ENCODE data around the gene CCDC74A. TPM values are rescaled to one million over a fixed set of nuclear protein-coding genes. Genes with fewer than 3 reads are reported as not detected.
"Not testable (repeated sequence)": the region's sequence is repeated elsewhere in the genome, so short reads cannot be mapped to it uniquely, and the experiment has no call there.

CCDC74A gene
- total RNA-seq, 1 donor from 2014 or later = 11.8 TPM

DNA sequence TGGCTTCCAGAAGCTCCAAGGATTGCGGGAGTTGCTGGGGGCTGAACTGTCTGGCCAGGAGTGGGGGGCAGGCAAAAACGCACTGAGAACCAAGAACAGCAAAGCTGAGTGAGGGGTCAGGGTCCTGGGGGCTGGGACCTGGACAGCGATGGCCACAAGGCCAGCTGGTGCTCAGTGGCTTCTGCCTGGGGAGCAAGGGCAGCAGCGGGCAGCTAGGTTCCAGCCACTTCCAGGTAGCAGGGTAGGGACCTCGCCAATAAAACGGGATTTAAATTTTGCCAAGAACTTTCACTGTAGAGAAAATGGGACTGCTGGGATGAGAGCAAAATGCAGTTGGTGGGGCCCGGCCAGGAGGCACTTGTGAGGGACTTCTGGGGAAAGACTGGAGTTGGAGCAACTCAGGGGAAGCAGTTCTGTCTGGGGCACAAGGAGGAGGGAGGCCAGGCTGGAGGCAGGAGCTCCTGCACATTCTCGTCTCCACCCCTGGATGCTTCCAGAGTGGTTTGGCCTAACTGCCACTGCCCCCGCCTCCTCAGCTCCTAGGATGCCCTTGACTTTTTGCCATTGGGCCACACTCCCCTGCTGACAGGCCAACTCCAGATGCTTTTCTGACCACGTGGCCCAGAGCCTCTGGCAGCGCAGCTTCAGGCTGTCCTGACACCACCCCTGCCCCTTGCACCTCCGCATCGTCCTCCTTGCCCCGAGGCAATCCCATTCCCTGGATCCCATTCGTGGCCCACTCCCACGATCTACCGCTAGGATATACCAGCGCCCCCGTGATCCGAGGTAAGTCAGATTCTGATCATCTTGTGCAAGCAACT is 5.5 kb upstream of the CCDC74A start:
- no peak for DNase-seq (ENCODE audit: low spot score, unreplicated experiment)
- TF ChIP-seq, protein P1, sequence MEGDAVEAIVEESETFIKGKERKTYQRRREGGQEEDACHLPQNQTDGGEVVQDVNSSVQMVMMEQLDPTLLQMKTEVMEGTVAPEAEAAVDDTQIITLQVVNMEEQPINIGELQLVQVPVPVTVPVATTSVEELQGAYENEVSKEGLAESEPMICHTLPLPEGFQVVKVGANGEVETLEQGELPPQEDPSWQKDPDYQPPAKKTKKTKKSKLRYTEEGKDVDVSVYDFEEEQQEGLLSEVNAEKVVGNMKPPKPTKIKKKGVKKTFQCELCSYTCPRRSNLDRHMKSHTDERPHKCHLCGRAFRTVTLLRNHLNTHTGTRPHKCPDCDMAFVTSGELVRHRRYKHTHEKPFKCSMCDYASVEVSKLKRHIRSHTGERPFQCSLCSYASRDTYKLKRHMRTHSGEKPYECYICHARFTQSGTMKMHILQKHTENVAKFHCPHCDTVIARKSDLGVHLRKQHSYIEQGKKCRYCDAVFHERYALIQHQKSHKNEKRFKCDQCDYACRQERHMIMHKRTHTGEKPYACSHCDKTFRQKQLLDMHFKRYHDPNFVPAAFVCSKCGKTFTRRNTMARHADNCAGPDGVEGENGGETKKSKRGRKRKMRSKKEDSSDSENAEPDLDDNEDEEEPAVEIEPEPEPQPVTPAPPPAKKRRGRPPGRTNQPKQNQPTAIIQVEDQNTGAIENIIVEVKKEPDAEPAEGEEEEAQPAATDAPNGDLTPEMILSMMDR (IDR thresholded peaks at IDR 0.05; ENCODE audit: unreplicated experiment) = no peak
- Mint-ChIP-seq H3K27me3 (no peaks in the 10 kb centered on the region), H3K36me3 (ENCODE audit: insufficient read depth) (peaks cover 2% of the 10 kb centered on the region), H3K27ac (no peak overlapping the region), H3K9me3 (ENCODE audit: low read depth) (no peaks in the 10 kb centered on the region), H3K4me3 (ENCODE audit: low read depth) (no peak overlapping the region), H3K4me1 (ENCODE audit: low read depth) (no peaks in the 10 kb centered on the region)

- H3K27ac Mint-ChIP-seq; H3K27me3 Mint-ChIP-seq; H3K4me3 Mint-ChIP-seq (ENCODE audit: low read depth): not testable (repeated sequence)
Observed at GRCh38 chr2:131525256-131525655, 2.4 kb upstream of the CCDC74A start.

DNA sequence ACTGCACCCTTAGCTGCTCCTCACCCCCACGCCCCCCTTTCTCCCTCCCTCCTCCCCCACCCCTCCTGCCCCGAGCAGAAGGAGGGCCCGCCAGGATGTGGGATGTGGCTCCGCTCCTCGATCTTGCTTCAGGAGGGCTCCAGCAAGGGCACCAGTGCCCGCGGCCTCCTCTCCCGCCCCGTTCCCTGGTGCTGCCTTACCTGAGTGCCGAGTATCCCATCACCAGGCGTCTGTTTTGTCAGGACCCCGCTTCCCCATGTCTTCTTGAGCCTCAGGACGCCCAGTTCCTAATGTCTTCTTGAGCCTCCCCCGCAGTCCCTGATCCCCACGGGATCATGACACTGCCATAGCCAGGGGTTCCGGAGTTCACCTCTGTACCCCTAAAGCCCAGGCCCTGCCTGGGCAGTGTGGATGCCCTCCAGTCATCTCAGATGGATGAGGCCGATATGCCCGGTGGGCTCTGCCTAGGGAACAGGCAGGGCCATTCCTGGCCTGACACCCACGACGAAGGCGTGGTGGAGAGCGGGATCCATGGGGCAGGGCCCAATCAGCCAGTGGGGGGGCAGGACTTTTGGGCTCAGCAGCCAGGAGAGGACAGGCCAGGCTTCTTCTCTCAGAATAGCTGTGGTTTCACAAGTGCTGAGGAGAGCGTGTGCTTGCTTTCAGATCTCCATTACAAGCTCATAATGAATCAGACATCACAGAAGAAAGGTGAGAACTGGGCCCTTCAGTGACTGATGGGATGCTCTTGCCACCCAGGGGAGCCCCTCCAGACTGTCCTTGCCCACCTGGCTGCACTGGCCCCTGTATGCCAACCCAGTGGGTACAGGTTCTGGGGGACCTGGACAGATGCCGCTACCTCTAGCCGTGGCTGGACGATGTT is 1.5 kb downstream of the CCDC74A start:
- not testable (repeated sequence) for DNase-seq (ENCODE audit: low spot score, unreplicated experiment)

More at GRCh38 chr2:131525256-131525655, 2.4 kb upstream of the CCDC74A start:
- not testable (repeated sequence) for DNase-seq (ENCODE audit: low spot score, unreplicated experiment); H3K4me1 Mint-ChIP-seq (ENCODE audit: low read depth); H3K36me3 Mint-ChIP-seq (ENCODE audit: insufficient read depth); H3K9me3 Mint-ChIP-seq (ENCODE audit: low read depth)

DNA sequence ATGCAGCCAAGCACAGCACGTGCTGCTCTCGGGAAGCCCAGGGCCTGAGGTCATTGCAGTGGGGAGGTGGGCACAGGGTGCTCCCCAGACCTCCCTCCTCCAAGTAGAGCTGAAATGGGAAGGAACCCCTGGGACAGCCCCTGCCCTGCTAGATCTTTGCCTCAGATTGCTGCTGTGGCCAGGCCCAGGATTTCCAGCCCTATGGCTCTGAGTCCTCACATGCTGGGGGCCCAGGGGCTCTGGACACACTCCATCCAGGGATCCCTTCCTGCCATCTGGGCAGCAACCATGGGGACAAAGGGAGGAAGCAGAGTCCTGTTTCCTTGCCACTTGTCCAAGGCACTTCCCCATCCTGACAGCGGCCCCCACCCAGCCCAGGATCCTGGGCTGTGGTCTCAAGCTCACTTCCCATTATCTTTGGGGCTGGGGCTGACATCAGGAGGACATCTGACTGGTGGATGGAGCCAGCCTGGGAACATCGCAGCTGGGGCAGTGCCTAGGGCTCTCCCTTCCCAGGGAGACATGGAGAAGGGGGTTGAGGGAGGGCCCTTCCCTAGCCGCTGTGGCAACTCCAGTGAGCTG is 2.3 kb downstream of the CCDC74A start:
- not testable (repeated sequence) for H3K9me3 Mint-ChIP-seq (ENCODE audit: low read depth); H3K36me3 Mint-ChIP-seq (ENCODE audit: insufficient read depth); DNase-seq (ENCODE audit: low spot score, unreplicated experiment); H3K4me3 Mint-ChIP-seq (ENCODE audit: low read depth); H3K27me3 Mint-ChIP-seq; H3K4me1 Mint-ChIP-seq (ENCODE audit: low read depth); H3K27ac Mint-ChIP-seq

More for the DNA sequence above, 1.5 kb downstream of the CCDC74A start:
- not testable (repeated sequence) for H3K36me3 Mint-ChIP-seq (ENCODE audit: insufficient read depth); H3K27ac Mint-ChIP-seq; H3K27me3 Mint-ChIP-seq; H3K9me3 Mint-ChIP-seq (ENCODE audit: low read depth); H3K4me1 Mint-ChIP-seq (ENCODE audit: low read depth)
- H3K4me3 Mint-ChIP-seq (ENCODE audit: low read depth) = peak overlapping the region; percentile 58

DNA sequence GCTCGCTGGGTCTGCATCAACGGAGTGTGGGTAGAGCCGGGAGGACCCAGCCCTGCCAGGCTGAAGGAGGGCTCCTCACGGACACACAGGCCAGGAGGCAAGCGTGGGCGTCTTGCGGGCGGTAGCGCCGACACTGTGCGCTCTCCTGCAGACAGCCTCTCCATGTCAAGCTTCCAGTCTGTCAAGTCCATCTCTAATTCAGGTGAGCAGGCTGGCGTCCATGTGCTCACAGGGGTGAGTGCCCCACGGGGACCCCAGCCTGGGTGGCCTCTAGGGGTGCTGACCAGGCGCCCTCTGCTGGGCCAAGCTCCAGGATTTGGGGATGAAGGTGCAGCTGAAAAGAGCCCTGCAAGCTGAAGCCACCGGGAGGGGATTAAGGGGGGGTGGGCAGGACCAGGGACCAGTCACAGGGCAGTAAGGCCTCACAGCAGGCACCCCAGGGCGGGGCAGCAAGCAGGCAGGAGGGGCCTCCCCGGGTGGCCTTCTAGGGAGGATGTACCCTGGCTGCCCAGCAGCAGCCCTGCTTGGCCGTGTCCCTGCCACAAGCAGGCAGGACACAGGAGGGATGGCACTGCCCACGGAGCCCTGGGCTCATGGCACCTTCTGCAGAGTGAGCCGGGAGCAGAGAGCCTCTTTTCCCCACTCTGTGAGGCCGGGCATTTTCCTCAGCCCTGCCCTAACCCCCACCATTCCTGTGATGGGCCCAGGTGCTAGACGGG is 3.1 kb downstream of the CCDC74A start:
- H3K36me3 Mint-ChIP-seq (ENCODE audit: insufficient read depth); DNase-seq (ENCODE audit: low spot score, unreplicated experiment); H3K4me1 Mint-ChIP-seq (ENCODE audit: low read depth); H3K4me3 Mint-ChIP-seq (ENCODE audit: low read depth); H3K27me3 Mint-ChIP-seq; H3K27ac Mint-ChIP-seq; H3K9me3 Mint-ChIP-seq (ENCODE audit: low read depth): not testable (repeated sequence)

- H3K9me3 Mint-ChIP-seq (ENCODE audit: low read depth); DNase-seq (ENCODE audit: low spot score, unreplicated experiment); H3K4me1 Mint-ChIP-seq (ENCODE audit: low read depth); H3K27me3 Mint-ChIP-seq; H3K36me3 Mint-ChIP-seq (ENCODE audit: insufficient read depth); H3K4me3 Mint-ChIP-seq (ENCODE audit: low read depth); H3K27ac Mint-ChIP-seq: not testable (repeated sequence)
Observed at GRCh38 chr2:131531547-131532185, 4.0 kb downstream of the CCDC74A start.

- H3K27me3 Mint-ChIP-seq; H3K27ac Mint-ChIP-seq; H3K4me3 Mint-ChIP-seq (ENCODE audit: low read depth); DNase-seq (ENCODE audit: low spot score, unreplicated experiment); H3K9me3 Mint-ChIP-seq (ENCODE audit: low read depth); H3K4me1 Mint-ChIP-seq (ENCODE audit: low read depth); H3K36me3 Mint-ChIP-seq (ENCODE audit: insufficient read depth): not testable (repeated sequence)
Observed at GRCh38 chr2:131532723-131533608, 5.3 kb downstream of the CCDC74A start.

DNA sequence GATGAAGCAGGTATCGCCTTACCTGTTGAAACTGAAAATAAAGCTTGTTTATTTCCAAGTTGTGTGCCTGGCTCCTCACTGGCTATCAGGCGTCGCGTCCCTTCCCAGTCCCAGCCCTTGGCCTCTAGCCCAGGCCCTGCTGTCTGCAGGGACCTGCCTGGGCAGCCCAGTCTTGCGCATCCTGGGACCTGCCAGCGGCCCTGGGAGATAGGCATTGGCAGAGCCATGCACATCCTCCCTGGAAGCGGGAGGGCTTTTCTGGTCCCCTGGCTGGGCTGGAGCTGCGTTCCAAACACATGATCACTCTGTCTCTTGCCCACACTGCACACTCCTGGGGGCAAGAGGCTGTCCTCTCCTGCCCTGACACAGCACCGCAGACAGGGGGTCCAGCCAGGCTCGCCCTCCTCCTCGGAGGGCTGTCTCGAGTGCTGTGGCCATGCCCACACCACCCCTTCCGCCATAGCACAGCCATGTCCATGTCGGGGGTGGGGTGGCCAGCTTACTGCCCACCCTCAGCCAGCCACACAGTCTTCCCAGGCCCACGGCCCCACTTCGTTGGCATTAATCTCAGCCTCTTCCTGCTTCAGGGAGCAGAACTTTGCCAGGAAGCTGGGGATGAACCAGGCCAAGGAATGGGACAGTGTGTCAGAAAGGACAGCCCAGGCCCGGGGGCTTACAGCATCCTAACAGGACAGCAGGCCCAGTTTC is 6.1 kb downstream of the CCDC74A start:
- not testable (repeated sequence) for H3K9me3 Mint-ChIP-seq (ENCODE audit: low read depth); H3K27ac Mint-ChIP-seq; DNase-seq (ENCODE audit: low spot score, unreplicated experiment); H3K4me3 Mint-ChIP-seq (ENCODE audit: low read depth); H3K36me3 Mint-ChIP-seq (ENCODE audit: insufficient read depth); H3K4me1 Mint-ChIP-seq (ENCODE audit: low read depth); H3K27me3 Mint-ChIP-seq

- not testable (repeated sequence) for H3K4me1 Mint-ChIP-seq (ENCODE audit: low read depth); H3K27me3 Mint-ChIP-seq; H3K9me3 Mint-ChIP-seq (ENCODE audit: low read depth); H3K27ac Mint-ChIP-seq; H3K4me3 Mint-ChIP-seq (ENCODE audit: low read depth); H3K36me3 Mint-ChIP-seq (ENCODE audit: insufficient read depth); DNase-seq (ENCODE audit: low spot score, unreplicated experiment)
Observed at GRCh38 chr2:131534317-131534672, 6.6 kb downstream of the CCDC74A start.

- not testable (repeated sequence) for H3K27me3 Mint-ChIP-seq; H3K4me3 Mint-ChIP-seq (ENCODE audit: low read depth); H3K36me3 Mint-ChIP-seq (ENCODE audit: insufficient read depth); DNase-seq (ENCODE audit: low spot score, unreplicated experiment); H3K27ac Mint-ChIP-seq; H3K9me3 Mint-ChIP-seq (ENCODE audit: low read depth); H3K4me1 Mint-ChIP-seq (ENCODE audit: low read depth)
Observed at GRCh38 chr2:131534965-131535364, 7.3 kb downstream of the CCDC74A start.

All from progenitor cell of endocrine pancreas (in vitro differentiated cells).